Spleen (tissue), 7 donors: ENCODE measurements around the gene NONO.
A peak's percentile ranks its signal among the peaks of the same experiment; 100 is the strongest.
"Not testable (repeated sequence)": the region's sequence is repeated elsewhere in the genome, so short reads cannot be mapped to it uniquely, and the experiment has no call there.

Experiments used
- POLR2A ChIP-seq, 3 donors: fragments of 450-650 bp; IDR thresholded peaks; one replicate each; pipeline ENCODE4 v1.5.1; 2017; ENCODE audit warnings: antibody characterized with exemption in 3 of 3, mild to moderate bottlenecking in 1 of 3
- POLR2AphosphoS5 ChIP-seq, 3 donors: sonication (generic); formaldehyde crosslinking; IDR thresholded peaks; one replicate each; pipeline ENCODE4 v1.5.1; 2017; ENCODE audit warnings: antibody characterized with exemption in 3 of 3
- TF ChIP-seq, protein P1 (sequence below), 11 experiments: fragments of 200-600 bp in 7 of 11; fragments of 450-650 bp in 4 of 11; sonication (generic) in 4 of 11; IDR thresholded peaks in 8 of 11; conservative IDR thresholded peaks in 3 of 11; 1 replicate in 7 of 11; 2 replicates in 4 of 11; pipeline versions ENCODE4 v1.4.0 to v1.8.0; 2016 to 2021; ENCODE audit warnings: antibody characterized with exemption in 11 of 11, inconsistent platforms in 4 of 11, mild to moderate bottlenecking in 1 of 11
- donor health status: DM: no; HTN: no; CAD: no; lungs with moderate emphysema.
- donor health status: DM: no; HTN: no; CAD: no.
- donor health status: DM: no; HTN: no; CAD: no.

DNA sequence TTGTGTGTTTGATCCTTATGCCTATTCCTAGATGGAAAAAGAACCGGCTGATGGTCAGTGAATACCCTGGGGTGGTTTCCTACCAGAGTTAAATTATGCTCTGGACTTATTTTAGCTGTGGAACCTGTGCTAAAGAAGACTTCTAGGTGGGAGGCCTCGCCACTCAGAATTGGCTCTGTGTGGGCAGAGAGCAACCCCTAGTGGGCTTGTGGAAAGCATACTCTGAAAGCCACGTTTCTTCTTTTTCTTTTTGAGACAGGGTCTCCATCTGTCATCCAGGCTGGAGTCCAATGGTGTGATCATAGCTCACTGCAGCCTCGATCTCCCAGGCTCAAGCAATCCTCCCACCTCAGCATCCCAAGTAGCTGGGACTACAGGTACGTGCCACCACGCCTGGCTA, 66.4 kb downstream of the NONO start:
- TF ChIP-seq POLR2A, POLR2AphosphoS5 (IDR thresholded peaks at IDR 0.05): not testable (repeated sequence)
- TF ChIP-seq, protein P1, sequence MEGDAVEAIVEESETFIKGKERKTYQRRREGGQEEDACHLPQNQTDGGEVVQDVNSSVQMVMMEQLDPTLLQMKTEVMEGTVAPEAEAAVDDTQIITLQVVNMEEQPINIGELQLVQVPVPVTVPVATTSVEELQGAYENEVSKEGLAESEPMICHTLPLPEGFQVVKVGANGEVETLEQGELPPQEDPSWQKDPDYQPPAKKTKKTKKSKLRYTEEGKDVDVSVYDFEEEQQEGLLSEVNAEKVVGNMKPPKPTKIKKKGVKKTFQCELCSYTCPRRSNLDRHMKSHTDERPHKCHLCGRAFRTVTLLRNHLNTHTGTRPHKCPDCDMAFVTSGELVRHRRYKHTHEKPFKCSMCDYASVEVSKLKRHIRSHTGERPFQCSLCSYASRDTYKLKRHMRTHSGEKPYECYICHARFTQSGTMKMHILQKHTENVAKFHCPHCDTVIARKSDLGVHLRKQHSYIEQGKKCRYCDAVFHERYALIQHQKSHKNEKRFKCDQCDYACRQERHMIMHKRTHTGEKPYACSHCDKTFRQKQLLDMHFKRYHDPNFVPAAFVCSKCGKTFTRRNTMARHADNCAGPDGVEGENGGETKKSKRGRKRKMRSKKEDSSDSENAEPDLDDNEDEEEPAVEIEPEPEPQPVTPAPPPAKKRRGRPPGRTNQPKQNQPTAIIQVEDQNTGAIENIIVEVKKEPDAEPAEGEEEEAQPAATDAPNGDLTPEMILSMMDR (IDR thresholded peaks at IDR 0.05 in 8 of 11, conservative IDR thresholded peaks at IDR 0.05 in 3 of 11) = peak in 1 of 11 experiments; percentile 12
